GM21529 (cell line): ENCODE data around the gene GNAS.
"Not testable (repeated sequence)": the region's sequence is repeated elsewhere in the genome, so short reads cannot be mapped to it uniquely, and the experiment has no call there.

Experiments
- ATAC-seq: cut with Tn5 transposase; IDR thresholded peaks from one replicate; pipeline ENCODE4 v1.9.1; 2021; ENCODE audit not compliant: unreplicated experiment

Gene GNAS

GRCh38 chr20:58852543-58853271 is at the start of gene GNAS:
Gene GNAS (plus strand): TSS chr20:58852716.
- no peak for ATAC-seq

- ATAC-seq = no peak
These were observed 49.0 kb upstream of the GNAS start for GRCh38 chr20:58803533-58803932.

- ATAC-seq = no peak
These were observed 44.7 kb upstream of the GNAS start for GRCh38 chr20:58807801-58808200.

- no peak for ATAC-seq
These were observed 44.1 kb upstream of the GNAS start for GRCh38 chr20:58808271-58809046.

GRCh38 chr20:58810116-58810878 is 42.2 kb upstream of the GNAS start:
- ATAC-seq = no peak

GRCh38 chr20:58810879-58811250 is 41.7 kb upstream of the GNAS start:
- no peak for ATAC-seq

- no peak for ATAC-seq
These were observed 41.2 kb upstream of the GNAS start for GRCh38 chr20:58811334-58811733.

- ATAC-seq = no peak
These were observed 39.1 kb upstream of the GNAS start for GRCh38 chr20:58813369-58813768.

- no peak for ATAC-seq
These were observed 37.1 kb upstream of the GNAS start for GRCh38 chr20:58815448-58815847.

GRCh38 chr20:58816051-58816450 is 36.5 kb upstream of the GNAS start:
- no peak for ATAC-seq

GRCh38 chr20:58816957-58817651 is 35.4 kb upstream of the GNAS start:
- ATAC-seq = no peak

- no peak for ATAC-seq
These were observed 34.8 kb upstream of the GNAS start for GRCh38 chr20:58817748-58818147.

GRCh38 chr20:58818586-58819285 is 33.8 kb upstream of the GNAS start:
- no peak for ATAC-seq

GRCh38 chr20:58819921-58820320 is 32.6 kb upstream of the GNAS start:
- ATAC-seq = no peak

GRCh38 chr20:58820515-58820914 is 32.0 kb upstream of the GNAS start:
- not testable (repeated sequence) for ATAC-seq

- ATAC-seq = no peak
These were observed 30.4 kb upstream of the GNAS start for GRCh38 chr20:58822149-58822548.

- ATAC-seq = no peak
These were observed 29.5 kb upstream of the GNAS start for GRCh38 chr20:58822748-58823730.

GRCh38 chr20:58824843-58825242 is 27.7 kb upstream of the GNAS start:
- no peak for ATAC-seq

GRCh38 chr20:58825450-58825849 is 27.1 kb upstream of the GNAS start:
- ATAC-seq = no peak
